ENCODE results near the gene POLR1B.

GRCh38 chr2:112547333-112547732 is 5.1 kb downstream of the POLR1B start:
- TF ChIP-seq EZH2 (IDR thresholded peaks at IDR 0.05; ENCODE audit: insufficient read depth, poor library complexity, severe bottlenecking), result no peak
- no peak for TF ChIP-seq EZH2phosphoT487 (IDR thresholded peaks at IDR 0.05; ENCODE audit: insufficient read depth, low read depth)

Measured in GM23248 (cell line).